Heart left ventricle (tissue), 13 donors: ENCODE data around the gene MYO1E.

Experiments
- POLR2A ChIP-seq, 2 donors: fragments of 450-650 bp; IDR thresholded peaks; one replicate each; pipeline ENCODE4 v1.6.1; 2017; ENCODE audit warnings: antibody characterized with exemption in 2 of 2, mild to moderate bottlenecking in 2 of 2, moderate library complexity in 2 of 2
- TF ChIP-seq, protein P1 (sequence below), 12 donors: fragments of 200-600 bp; sonication (generic) in 4 of 12; IDR thresholded peaks; one replicate each; pipeline versions ENCODE4 v1.5.0 to v1.8.0; 2018 to 2022; ENCODE audit warnings: antibody characterized with exemption in 12 of 12, mild to moderate bottlenecking in 5 of 12
- donor health status: ischemic (EF 13 %, LVEDD 7.1; RV severe dilation, severe dysfunction).
- donor health status: DM: no; HTN: yes; CAD: no.
- donor health status: DM: no; HTN: no; CAD: no.
- donor health status: ischemic (EF 25% LVEDD 6.9; RV normal size, moderate dysfunction).
- donor health status: ischemic (EF 25% LVEDD 5.7; RV mildly dilated, moderate dysfunction).
- donor health status: ischemic (EF 35%, LVEDD 5.7; RV mildly dilated, moderate dysfunction).
- donor health status: nonischemic (EF 11% LVEDD 7.7; RV severe dilation, severe dysfunction).
- donor health status: DM: yes; HTN: yes; CAD: no.
- donor health status: PGD.
- donor health status: ischemic (EF 29% LVEDD 5.4; RV normal size, mild dysfunction).
- donor health status: nonischemic (EF 23%, LVEDD 6.1; RV moderate dilation, normal function).

DNA sequence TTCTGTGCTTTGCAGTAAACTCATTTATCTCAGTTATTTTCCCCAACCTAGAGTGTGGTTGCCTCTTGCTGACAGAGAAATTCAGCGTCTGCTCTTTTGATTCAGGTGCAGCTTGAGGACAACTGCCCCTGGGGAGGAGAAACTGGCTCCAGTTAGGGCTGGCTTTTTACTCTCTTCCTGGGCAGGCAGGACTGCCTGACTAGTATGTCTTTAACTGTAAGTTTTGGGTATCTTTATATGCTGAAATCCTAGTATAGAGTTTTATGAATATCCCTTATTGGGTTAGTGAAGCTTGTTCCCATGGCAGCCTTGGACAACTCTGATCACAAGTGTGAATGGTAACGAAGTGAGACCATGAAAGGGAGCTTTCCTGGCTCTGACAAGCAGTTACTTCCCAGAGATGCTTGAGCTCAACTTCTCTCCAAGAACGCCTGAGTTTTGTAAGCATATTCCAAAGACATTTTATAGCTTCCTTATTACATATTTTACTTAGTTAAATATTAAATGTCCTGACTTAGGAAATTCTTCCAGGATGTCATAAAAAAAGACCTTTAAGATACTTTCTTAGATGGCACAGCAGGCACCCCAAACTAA lies 240.6 kb downstream of the MYO1E start:
- TF ChIP-seq POLR2A (IDR thresholded peaks at IDR 0.05), result no peak
- TF ChIP-seq, protein P1, sequence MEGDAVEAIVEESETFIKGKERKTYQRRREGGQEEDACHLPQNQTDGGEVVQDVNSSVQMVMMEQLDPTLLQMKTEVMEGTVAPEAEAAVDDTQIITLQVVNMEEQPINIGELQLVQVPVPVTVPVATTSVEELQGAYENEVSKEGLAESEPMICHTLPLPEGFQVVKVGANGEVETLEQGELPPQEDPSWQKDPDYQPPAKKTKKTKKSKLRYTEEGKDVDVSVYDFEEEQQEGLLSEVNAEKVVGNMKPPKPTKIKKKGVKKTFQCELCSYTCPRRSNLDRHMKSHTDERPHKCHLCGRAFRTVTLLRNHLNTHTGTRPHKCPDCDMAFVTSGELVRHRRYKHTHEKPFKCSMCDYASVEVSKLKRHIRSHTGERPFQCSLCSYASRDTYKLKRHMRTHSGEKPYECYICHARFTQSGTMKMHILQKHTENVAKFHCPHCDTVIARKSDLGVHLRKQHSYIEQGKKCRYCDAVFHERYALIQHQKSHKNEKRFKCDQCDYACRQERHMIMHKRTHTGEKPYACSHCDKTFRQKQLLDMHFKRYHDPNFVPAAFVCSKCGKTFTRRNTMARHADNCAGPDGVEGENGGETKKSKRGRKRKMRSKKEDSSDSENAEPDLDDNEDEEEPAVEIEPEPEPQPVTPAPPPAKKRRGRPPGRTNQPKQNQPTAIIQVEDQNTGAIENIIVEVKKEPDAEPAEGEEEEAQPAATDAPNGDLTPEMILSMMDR (IDR thresholded peaks at IDR 0.05), result no peak
